Heart left ventricle (tissue), 16 donors: Measurements from ENCODE around the gene PSMD14. TPM values are rescaled to one million over a fixed set of nuclear protein-coding genes. Genes with fewer than 3 reads are reported as not detected.
"Not testable (repeated sequence)": the region's sequence is repeated elsewhere in the genome, so short reads cannot be mapped to it uniquely, and the experiment has no call there.

Experiments
- ATAC-seq, 4 donors: fragments of 200-7000 bp; cut with Tn5 transposase; one replicate each; pipeline ENCODE4 v1.9.1; 2020 to 2022; ENCODE audit warnings: moderate library complexity in 4 of 4, mild to moderate bottlenecking in 3 of 4, moderate number of reproducible peaks in 1 of 4
- DNase-seq, 5 donors: peaks; one replicate each; pipeline ENCODE4 v3.0.0-alpha.2; 2020
- H3K27ac ChIP-seq, 12 donors: fragments of 200-600 bp; sonication (generic) in 4 of 12; one replicate each; pipeline versions ENCODE4 v1.5.0 to v1.8.0; 2016 to 2022; ENCODE audit warnings: mild to moderate bottlenecking in 2 of 12
- H3K27me3 ChIP-seq, 9 donors: fragments of 200-600 bp; sonication (generic) in 2 of 9; one replicate each; pipeline versions ENCODE4 v1.5.1 to v1.8.0; 2016 to 2022; ENCODE audit warnings: mild to moderate bottlenecking in 3 of 9
- H3K36me3 ChIP-seq, 9 donors: fragments of 200-600 bp; sonication (generic) in 2 of 9; one replicate each; pipeline versions ENCODE4 v1.5.0 to v1.8.0; 2018 to 2022; ENCODE audit warnings: mild to moderate bottlenecking in 2 of 9
- H3K4me1 ChIP-seq, 12 donors: fragments of 200-600 bp; sonication (generic) in 4 of 12; one replicate each; pipeline versions ENCODE4 v1.5.0 to v1.8.0; 2016 to 2022; ENCODE audit warnings: mild to moderate bottlenecking in 3 of 12
- H3K4me3 ChIP-seq, 12 donors: fragments of 200-600 bp; sonication (generic) in 4 of 12; one replicate each; pipeline versions ENCODE4 v1.5.0 to v1.8.0; 2017 to 2022; ENCODE audit warnings: mild to moderate bottlenecking in 9 of 12, moderate library complexity in 4 of 12
- H3K9me3 ChIP-seq, 12 donors: fragments of 200-600 bp; sonication (generic) in 4 of 12; one replicate each; pipeline versions ENCODE4 v1.5.0 to v1.8.0; 2016 to 2022; ENCODE audit warnings: mild to moderate bottlenecking in 1 of 12
- POLR2A ChIP-seq, 2 donors: fragments of 450-650 bp; IDR thresholded peaks; one replicate each; pipeline ENCODE4 v1.6.1; 2017; ENCODE audit warnings: antibody characterized with exemption in 2 of 2, mild to moderate bottlenecking in 2 of 2, moderate library complexity in 2 of 2
- WGBS, 4 donors: extraction: QIAGEN DNeasy Blood & Tissue Kit in 2 of 4; methylation state at CpG; one replicate each; pipeline versions ENCODE4 v1.1.5 to v1.1.7; 2013 to 2018; 5-methylcytosine and 5-hydroxymethylcytosine counted together
- intact Hi-C, 10 donors: fragments of 100-400 bp; cut with DNase I; formaldehyde crosslinking; loops; one replicate each; pipeline versions ENCODE4 v1.11.1 to v1.14.2; 2022
- polyA plus RNA-seq, 2 donors: library from polyadenylated mRNA; stranded (reverse); fragments of 200-250 nt; gene quantifications; one replicate each; pipeline ENCODE4 v1.2.3, GENCODE V29; 2013
- total RNA-seq, 9 donors: library from RNA; depleted of rRNA in 2 of 9; stranded (reverse); fragments of >200 nt in 2 of 9; fragmentation: NEBNext Ultra II Directional in 3 of 9; extraction: Animal tissue kit (Norgen Biotek cat#: 25700) in 3 of 9; gene quantifications; one replicate each; pipeline versions ENCODE4 v1.1.0 to v1.2.4, GENCODE V29; 2016 to 2023
- TF ChIP-seq, protein P1 (sequence below), 12 donors: fragments of 200-600 bp; sonication (generic) in 4 of 12; IDR thresholded peaks; one replicate each; pipeline versions ENCODE4 v1.5.0 to v1.8.0; 2018 to 2022; ENCODE audit warnings: antibody characterized with exemption in 12 of 12, mild to moderate bottlenecking in 5 of 12
- donor health status: ischemic (EF 13 %, LVEDD 7.1; RV severe dilation, severe dysfunction).
- donor health status: healthy with polysubstance abuse.
- donor health status: DM: no; HTN: yes; CAD: no.
- donor health status: DM: no; HTN: no; CAD: no.
- donor health status: ischemic (EF 25% LVEDD 6.9; RV normal size, moderate dysfunction).
- donor health status: ischemic (EF 25% LVEDD 5.7; RV mildly dilated, moderate dysfunction).
- donor health status: healthy.
- donor health status: DM: yes; HTN: yes; CAD: no.
- donor health status: ischemic (EF 35%, LVEDD 5.7; RV mildly dilated, moderate dysfunction).
- donor health status: nonischemic (EF 11% LVEDD 7.7; RV severe dilation, severe dysfunction).
- donor health status: DM: yes; HTN: yes; CAD: no.
- donor health status: PGD.
- donor health status: ischemic (EF 29% LVEDD 5.4; RV normal size, mild dysfunction).
- donor health status: nonischemic (EF 23%, LVEDD 6.1; RV moderate dilation, normal function).

PSMD14 gene
- total and polyA plus RNA-seq, 11 donors: 22.9 to 87.7 (median 46.1) TPM

DNA sequence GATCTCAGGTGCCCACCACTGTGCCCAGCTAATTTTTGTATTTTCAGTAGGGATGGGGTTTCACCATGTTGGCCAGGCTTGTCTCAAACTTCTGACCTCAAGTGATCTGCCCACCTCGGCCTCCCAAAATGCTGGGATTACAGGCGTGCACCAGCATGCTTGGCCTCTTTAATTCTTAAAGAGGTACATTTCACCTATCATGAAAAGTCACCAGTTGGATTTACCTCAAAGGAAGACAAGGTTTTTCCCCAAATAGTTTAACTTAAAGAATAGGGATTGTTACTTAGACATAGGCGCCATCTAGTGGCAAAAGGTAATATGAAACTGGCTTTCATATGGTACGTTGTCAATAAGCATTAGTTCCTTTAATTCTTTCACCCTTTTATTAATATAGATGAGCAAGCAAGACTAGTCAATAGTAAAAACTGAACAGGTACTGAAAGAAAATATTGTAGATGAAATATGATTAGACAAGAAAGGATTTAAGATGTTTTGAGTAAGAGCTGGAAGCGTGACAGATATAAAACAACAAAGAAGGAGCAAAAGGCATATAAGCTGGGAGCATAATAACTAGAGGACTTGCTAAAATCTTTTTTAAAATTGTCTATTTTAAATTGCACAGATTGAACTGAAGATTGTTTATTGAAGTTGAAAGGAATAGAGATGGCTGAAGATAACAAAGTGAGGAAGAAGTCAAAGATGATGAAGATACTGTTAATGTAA is 35.0 kb upstream of the PSMD14 start:
- no peak for ATAC-seq
- TF ChIP-seq, protein P1, sequence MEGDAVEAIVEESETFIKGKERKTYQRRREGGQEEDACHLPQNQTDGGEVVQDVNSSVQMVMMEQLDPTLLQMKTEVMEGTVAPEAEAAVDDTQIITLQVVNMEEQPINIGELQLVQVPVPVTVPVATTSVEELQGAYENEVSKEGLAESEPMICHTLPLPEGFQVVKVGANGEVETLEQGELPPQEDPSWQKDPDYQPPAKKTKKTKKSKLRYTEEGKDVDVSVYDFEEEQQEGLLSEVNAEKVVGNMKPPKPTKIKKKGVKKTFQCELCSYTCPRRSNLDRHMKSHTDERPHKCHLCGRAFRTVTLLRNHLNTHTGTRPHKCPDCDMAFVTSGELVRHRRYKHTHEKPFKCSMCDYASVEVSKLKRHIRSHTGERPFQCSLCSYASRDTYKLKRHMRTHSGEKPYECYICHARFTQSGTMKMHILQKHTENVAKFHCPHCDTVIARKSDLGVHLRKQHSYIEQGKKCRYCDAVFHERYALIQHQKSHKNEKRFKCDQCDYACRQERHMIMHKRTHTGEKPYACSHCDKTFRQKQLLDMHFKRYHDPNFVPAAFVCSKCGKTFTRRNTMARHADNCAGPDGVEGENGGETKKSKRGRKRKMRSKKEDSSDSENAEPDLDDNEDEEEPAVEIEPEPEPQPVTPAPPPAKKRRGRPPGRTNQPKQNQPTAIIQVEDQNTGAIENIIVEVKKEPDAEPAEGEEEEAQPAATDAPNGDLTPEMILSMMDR (IDR thresholded peaks at IDR 0.05): peak; percentile 66 to 86 (median 75)
- no peak for TF ChIP-seq POLR2A (IDR thresholded peaks at IDR 0.05)
- Histone ChIP-seq H3K4me3 (no peak overlapping the region), H3K9me3 (no peaks in the 10 kb centered on the region), H3K4me1 (no peaks in the 10 kb centered on the region), H3K27ac (no peak overlapping the region), H3K36me3 (no peaks in the 10 kb centered on the region), H3K27me3 (no peaks in the 10 kb centered on the region)
- no peak for DNase-seq
- intact Hi-C loops: loop anchor here in 8 of 10 donors (2.0 to 5.0 kb wide), 3 partner anchors 48 to 51 kb away; no protein-coding TSS in a partner anchor
- WGBS, 4 donors: 41 to 45% (median 44%) methylated on average over 5 of the region's 5 CpGs

- ATAC-seq, H3K27ac ChIP-seq, H3K4me3 ChIP-seq, H3K4me1 ChIP-seq, H3K9me3 ChIP-seq, H3K36me3 ChIP-seq, intact Hi-C loops: not testable (repeated sequence)
- peaks cover 0 to 20% (median 0%) of the 10 kb centered on the region in 9 donors for H3K27me3 ChIP-seq
- DNase-seq: peak in 1 of 5 donors; percentile 22
- 63 to 69% (median 64%) methylated on average over 11 of the region's 11 CpGs for WGBS, 4 donors
Observed at GRCh38 chr2:161278564-161279229, 29.5 kb upstream of the PSMD14 start.

GRCh38 chr2:161279230-161279815 is 28.9 kb upstream of the PSMD14 start:
- H3K27me3 ChIP-seq: peaks cover 0 to 20% (median 2%) of the 10 kb centered on the region in 9 donors
- intact Hi-C loops, DNase-seq, H3K9me3 ChIP-seq, H3K4me1 ChIP-seq, ATAC-seq, H3K36me3 ChIP-seq, H3K4me3 ChIP-seq, H3K27ac ChIP-seq: not testable (repeated sequence)
- WGBS, 4 donors: 74 to 79% (median 75%) methylated on average over 5 of the region's 5 CpGs

GRCh38 chr2:161280906-161281323 is 27.3 kb upstream of the PSMD14 start:
- intact Hi-C loops, H3K27ac ChIP-seq, ATAC-seq, H3K4me1 ChIP-seq, H3K4me3 ChIP-seq, H3K9me3 ChIP-seq, H3K36me3 ChIP-seq: not testable (repeated sequence)
- H3K27me3 ChIP-seq: peaks cover 0 to 26% (median 5%) of the 10 kb centered on the region in 9 donors
- DNase-seq: peak; percentile 33 to 85 (median 64)
- WGBS, 4 donors: 72 to 77% (median 74%) methylated on average over 18 of the region's 18 CpGs
- TF ChIP-seq, protein P1 (IDR thresholded peaks at IDR 0.05): peak in 1 of 12 donors; percentile 10

DNA sequence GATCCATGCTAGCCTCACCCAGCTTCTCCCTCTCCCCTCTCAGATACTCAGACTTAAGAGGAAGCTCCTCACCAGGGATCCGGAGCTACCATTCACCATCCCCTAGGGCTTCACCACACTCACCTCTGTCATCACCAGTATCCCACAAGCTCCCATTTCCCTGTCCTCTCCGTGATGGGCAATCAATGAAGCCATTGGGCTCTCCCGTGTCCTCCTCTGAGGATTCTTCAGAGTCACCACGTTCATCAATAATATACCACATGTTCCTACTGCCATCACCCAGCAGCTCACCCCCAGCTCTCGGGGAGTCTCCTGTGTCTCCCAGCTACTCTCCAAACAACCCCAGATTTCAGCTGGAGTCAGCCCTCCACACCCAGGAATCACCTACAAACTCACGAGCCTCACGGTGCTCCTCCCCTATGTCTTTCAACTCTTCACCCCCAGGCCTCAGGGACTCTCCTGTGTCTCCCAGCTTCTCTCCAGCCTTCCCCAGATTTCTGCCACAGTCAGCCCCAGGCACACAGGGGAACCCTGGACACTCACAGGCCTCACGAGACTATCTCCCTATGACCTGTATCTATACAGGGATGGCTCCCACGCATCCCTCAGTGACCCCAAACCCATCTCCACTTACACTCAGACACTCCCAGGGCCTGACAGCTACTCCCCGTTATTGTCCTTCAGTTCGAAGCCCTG is 26.5 kb upstream of the PSMD14 start:
- WGBS, 4 donors: 79 to 89% (median 81%) methylated on average over 11 of the region's 11 CpGs
- H3K27ac ChIP-seq, H3K9me3 ChIP-seq, DNase-seq, H3K36me3 ChIP-seq, ATAC-seq, H3K4me3 ChIP-seq, intact Hi-C loops, H3K4me1 ChIP-seq: not testable (repeated sequence)
- H3K27me3 ChIP-seq: peaks cover 0 to 30% (median 5%) of the 10 kb centered on the region in 9 donors

DNA sequence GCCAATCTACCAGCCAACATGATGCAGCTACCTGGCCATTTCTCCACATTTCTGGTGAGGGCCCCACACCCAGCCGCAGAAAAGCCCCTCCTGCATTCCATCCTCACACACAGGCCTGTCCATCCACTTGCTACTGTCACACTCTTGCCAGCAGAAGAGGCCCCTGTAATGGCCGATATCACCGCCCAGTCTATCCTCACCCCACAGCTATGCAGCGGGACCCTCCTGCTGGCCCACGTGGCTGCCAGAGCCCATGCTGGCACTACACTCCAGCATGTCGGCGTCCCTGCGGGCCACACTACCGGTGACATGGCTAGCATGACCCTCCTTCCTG is 25.9 kb upstream of the PSMD14 start:
- H3K36me3 ChIP-seq, ATAC-seq, DNase-seq, H3K4me1 ChIP-seq, H3K27ac ChIP-seq, H3K9me3 ChIP-seq, intact Hi-C loops, H3K4me3 ChIP-seq: not testable (repeated sequence)
- 85 to 92% (median 89%) methylated on average over 9 of the region's 9 CpGs for WGBS, 4 donors
- peaks cover 0 to 30% (median 5%) of the 10 kb centered on the region in 9 donors for H3K27me3 ChIP-seq
